HCT116 (cell line): ENCODE data around the gene DNPH1.

Experiments
- CBX3 ChIP-seq: IDR thresholded peaks from 2 replicates; pipeline ENCODE4 v1.6.1; 2012; ENCODE audit warnings: low read depth
- CEBPB ChIP-seq: IDR thresholded peaks from 2 replicates; pipeline ENCODE4 v1.6.1; 2012; ENCODE audit warnings: low read depth
- ELF1 ChIP-seq: IDR thresholded peaks from 2 replicates; pipeline ENCODE4 v1.6.1; 2012; ENCODE audit warnings: low read depth, borderline replicate concordance
- EZH2 ChIP-seq: fragments of 200-600 bp; sonication (generic); IDR thresholded peaks from 2 replicates; pipeline ENCODE4 v1.6.1; 2017; ENCODE audit warnings: antibody characterized with exemption, mixed run types
- FOSL1 ChIP-seq: IDR thresholded peaks from 2 replicates; pipeline ENCODE4 v1.6.1; 2012; ENCODE audit warnings: low read depth
- JUND ChIP-seq: IDR thresholded peaks from 2 replicates; pipeline ENCODE4 v1.6.1; 2012
- POLR2A ChIP-seq: IDR thresholded peaks from 2 replicates; pipeline ENCODE4 v1.7.0; 2011; ENCODE audit warnings: borderline replicate concordance; ENCODE audit not compliant: insufficient read depth, insufficient read length; ENCODE audit errors: extremely low read depth
- POLR2AphosphoS5 ChIP-seq: IDR thresholded peaks from 2 replicates; pipeline ENCODE4 v1.6.1; 2011; ENCODE audit warnings: mild to moderate bottlenecking, low read depth, low read length, moderate library complexity
- RAD21 ChIP-seq: IDR thresholded peaks from 2 replicates; pipeline ENCODE4 v1.6.1; 2012; ENCODE audit warnings: low read depth, mild to moderate bottlenecking
- SP1 ChIP-seq: IDR thresholded peaks from 2 replicates; pipeline ENCODE4 v1.6.1; 2012; ENCODE audit warnings: low read depth
- ZFX ChIP-seq: fragments of 450-650 bp; IDR thresholded peaks from 2 replicates; pipeline ENCODE4 v1.6.1; 2017
- TF ChIP-seq, protein P1 (sequence below), 3 experiments: fragments of 200-600 bp in 1 of 3; sonication (generic) in 1 of 3; IDR thresholded peaks in 2 of 3; conservative IDR thresholded peaks in 1 of 3; 2 replicates each; pipeline ENCODE4 v1.5.1; 2012 to 2017; ENCODE audit warnings: low read depth in 2 of 3, low read length in 2 of 3, antibody characterized with exemption in 1 of 3, borderline replicate concordance in 1 of 3, control low read depth in 1 of 3, mild to moderate bottlenecking in 1 of 3, mixed read lengths in 1 of 3, mixed run types in 1 of 3, moderate library complexity in 1 of 3; ENCODE audit not compliant: insufficient read depth in 1 of 3
- TF ChIP-seq, protein P2 (sequence below): IDR thresholded peaks from 2 replicates; pipeline ENCODE4 v1.6.1; 2012; ENCODE audit warnings: low read depth
- TF ChIP-seq, protein P3 (sequence below): IDR thresholded peaks from 2 replicates; pipeline ENCODE4 v1.6.1; 2011; ENCODE audit warnings: mild to moderate bottlenecking, low read length, moderate library complexity; ENCODE audit not compliant: insufficient replicate concordance; ENCODE audit errors: extremely low read depth

DNA sequence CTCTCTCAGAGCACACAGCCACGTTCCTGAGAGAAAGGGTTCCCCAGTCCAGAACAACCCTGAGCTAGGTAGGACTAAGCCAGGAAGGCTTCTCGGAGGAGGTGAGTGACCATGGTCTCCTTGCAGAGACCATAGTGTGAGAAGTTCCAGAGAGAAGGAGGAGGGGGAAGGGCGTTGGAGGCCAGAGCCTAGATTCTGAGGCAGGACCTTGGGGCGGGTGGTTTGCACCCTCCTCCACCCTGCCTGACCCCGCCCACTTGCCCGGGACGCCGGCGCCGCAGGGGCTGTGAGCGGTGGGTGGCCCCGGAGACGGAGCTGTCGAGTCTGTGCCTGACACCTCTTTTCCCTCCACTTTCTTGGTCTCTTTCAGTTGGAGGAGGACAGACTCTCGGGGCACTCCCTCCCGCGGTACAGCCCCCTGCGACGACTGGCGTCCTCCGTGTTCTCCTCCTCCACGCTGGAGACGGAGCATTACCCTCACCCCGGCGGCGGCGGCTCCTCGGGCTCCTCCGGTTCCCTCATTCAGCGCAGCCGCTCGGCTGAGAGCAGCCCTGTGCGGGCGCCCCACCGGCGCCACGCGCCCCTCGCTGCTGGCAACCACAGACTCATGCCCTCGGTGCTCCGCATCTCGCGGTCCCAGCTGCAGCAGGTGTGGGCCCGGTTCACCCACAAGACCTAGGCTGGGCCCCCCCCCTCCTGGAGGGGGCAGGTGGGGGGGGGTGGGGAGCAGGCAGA is 40.2 kb upstream of the DNPH1 start:
- TF ChIP-seq RAD21 (no peak), ZFX (no peak), JUND (no peak), FOSL1 (no peak), POLR2AphosphoS5 (no peak), EZH2 (no peak), ELF1 (no peak), POLR2A (no peak), CEBPB (no peak), CBX3 (no peak), SP1 (no peak)
- TF ChIP-seq, protein P1, sequence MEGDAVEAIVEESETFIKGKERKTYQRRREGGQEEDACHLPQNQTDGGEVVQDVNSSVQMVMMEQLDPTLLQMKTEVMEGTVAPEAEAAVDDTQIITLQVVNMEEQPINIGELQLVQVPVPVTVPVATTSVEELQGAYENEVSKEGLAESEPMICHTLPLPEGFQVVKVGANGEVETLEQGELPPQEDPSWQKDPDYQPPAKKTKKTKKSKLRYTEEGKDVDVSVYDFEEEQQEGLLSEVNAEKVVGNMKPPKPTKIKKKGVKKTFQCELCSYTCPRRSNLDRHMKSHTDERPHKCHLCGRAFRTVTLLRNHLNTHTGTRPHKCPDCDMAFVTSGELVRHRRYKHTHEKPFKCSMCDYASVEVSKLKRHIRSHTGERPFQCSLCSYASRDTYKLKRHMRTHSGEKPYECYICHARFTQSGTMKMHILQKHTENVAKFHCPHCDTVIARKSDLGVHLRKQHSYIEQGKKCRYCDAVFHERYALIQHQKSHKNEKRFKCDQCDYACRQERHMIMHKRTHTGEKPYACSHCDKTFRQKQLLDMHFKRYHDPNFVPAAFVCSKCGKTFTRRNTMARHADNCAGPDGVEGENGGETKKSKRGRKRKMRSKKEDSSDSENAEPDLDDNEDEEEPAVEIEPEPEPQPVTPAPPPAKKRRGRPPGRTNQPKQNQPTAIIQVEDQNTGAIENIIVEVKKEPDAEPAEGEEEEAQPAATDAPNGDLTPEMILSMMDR (IDR thresholded peaks at IDR 0.05 in 2 of 3, conservative IDR thresholded peaks at IDR 0.05 in 1 of 3; ENCODE audit: borderline replicate concordance in 1 of 3, insufficient read depth in 1 of 3, low read depth in 2 of 3, low read length in 2 of 3) = no peak
- TF ChIP-seq, protein P2, sequence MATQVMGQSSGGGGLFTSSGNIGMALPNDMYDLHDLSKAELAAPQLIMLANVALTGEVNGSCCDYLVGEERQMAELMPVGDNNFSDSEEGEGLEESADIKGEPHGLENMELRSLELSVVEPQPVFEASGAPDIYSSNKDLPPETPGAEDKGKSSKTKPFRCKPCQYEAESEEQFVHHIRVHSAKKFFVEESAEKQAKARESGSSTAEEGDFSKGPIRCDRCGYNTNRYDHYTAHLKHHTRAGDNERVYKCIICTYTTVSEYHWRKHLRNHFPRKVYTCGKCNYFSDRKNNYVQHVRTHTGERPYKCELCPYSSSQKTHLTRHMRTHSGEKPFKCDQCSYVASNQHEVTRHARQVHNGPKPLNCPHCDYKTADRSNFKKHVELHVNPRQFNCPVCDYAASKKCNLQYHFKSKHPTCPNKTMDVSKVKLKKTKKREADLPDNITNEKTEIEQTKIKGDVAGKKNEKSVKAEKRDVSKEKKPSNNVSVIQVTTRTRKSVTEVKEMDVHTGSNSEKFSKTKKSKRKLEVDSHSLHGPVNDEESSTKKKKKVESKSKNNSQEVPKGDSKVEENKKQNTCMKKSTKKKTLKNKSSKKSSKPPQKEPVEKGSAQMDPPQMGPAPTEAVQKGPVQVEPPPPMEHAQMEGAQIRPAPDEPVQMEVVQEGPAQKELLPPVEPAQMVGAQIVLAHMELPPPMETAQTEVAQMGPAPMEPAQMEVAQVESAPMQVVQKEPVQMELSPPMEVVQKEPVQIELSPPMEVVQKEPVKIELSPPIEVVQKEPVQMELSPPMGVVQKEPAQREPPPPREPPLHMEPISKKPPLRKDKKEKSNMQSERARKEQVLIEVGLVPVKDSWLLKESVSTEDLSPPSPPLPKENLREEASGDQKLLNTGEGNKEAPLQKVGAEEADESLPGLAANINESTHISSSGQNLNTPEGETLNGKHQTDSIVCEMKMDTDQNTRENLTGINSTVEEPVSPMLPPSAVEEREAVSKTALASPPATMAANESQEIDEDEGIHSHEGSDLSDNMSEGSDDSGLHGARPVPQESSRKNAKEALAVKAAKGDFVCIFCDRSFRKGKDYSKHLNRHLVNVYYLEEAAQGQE = no peak
- TF ChIP-seq, protein P3, sequence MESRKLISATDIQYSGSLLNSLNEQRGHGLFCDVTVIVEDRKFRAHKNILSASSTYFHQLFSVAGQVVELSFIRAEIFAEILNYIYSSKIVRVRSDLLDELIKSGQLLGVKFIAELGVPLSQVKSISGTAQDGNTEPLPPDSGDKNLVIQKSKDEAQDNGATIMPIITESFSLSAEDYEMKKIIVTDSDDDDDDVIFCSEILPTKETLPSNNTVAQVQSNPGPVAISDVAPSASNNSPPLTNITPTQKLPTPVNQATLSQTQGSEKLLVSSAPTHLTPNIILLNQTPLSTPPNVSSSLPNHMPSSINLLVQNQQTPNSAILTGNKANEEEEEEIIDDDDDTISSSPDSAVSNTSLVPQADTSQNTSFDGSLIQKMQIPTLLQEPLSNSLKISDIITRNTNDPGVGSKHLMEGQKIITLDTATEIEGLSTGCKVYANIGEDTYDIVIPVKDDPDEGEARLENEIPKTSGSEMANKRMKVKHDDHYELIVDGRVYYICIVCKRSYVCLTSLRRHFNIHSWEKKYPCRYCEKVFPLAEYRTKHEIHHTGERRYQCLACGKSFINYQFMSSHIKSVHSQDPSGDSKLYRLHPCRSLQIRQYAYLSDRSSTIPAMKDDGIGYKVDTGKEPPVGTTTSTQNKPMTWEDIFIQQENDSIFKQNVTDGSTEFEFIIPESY = no peak
